Left forelimb (tissue), 1 donor: ENCODE measurements around the gene NRXN3.

Experiments
- DNase-seq: peaks from one replicate; pipeline ENCODE4 v3.0.0-alpha.2; 2018; ENCODE audit warnings: low spot score

NRXN3 gene

DNA sequence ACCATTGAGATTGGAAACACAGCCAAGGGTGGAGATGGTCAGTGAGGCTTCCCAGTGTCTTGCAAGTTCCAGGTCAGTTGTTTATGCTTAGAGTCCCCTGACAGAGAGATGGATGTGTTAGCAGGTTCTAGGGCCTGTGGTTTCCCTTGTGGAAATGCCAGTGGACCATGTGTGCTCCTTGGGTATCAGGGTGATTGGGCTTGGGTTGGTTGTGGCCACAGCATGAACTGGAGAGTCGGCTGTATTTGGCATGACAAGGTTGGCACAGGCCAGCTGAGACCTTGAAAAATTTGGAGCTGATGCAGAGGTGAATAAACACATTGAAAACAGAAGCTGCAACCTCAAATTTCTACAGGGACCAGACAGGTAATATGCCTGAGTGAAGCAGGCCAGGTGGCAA, 1373.2 kb downstream of the NRXN3 start:
- DNase-seq, result no peak

GRCh38 chr14:79543967-79544697, 1374.0 kb downstream of the NRXN3 start:
- no peak for DNase-seq

- DNase-seq, result no peak
These were observed 1374.5 kb downstream of the NRXN3 start for GRCh38 chr14:79544698-79545070.

DNA sequence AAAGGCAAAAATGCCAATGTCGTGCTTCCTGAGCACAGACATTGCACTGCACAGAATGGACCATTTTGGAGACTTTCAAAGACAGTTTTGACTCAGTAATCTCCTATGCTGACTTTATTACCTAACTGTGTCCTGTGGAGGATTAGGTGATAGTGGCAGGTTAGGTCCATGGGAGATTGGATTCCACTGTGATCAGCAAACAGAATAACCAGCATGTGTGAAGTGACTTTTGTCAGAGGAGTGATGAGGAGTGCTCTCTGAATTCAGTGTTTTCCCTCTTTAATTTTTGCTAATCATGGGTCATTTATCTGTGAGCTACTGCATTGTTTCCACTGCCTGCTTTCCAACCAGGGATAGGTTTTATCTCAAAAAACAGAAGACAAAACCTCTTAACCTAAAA, 1378.7 kb downstream of the NRXN3 start:
- DNase-seq, result no peak

DNA sequence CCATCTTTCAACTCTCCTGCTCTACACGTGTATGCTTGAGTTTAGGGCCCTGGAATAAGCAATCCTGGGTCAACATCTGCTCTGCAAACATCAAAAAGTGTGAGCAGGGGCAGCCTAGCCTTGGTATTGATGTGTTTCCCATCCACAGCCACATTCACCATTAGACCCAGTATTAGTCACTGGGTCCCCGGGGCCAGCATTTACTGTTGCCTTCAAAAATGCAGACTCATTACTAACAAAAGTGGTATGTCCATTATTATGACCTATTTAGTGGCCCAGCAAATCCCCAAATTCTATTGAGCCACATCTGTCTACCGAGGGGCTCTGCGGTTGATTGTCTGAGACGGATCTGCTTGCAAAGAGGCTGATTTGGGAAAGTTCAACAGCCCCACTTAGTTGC, 1379.3 kb downstream of the NRXN3 start:
- no peak for DNase-seq

GRCh38 chr14:79551523-79551922, 1381.3 kb downstream of the NRXN3 start:
- DNase-seq, result no peak

DNA sequence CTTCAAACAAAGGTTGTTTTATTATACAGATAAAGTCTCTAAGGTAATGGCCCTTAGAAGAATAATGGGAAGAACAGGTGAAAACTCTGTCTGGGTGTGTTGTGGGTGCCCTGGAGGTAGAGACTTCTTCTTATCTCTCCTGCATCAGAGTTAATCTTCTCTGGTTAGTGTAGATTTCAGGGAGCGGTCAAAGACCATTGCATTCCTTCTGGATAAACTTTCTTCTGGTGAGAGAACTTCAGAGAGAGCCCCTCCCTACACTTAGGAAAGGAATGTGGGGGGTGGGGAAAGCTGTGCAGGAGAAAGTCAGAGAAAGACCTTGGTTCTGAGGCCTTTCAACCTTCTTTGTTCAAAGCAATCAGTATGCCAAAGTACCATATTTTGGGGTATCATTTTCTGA, 1382.6 kb downstream of the NRXN3 start:
- no peak for DNase-seq

DNA sequence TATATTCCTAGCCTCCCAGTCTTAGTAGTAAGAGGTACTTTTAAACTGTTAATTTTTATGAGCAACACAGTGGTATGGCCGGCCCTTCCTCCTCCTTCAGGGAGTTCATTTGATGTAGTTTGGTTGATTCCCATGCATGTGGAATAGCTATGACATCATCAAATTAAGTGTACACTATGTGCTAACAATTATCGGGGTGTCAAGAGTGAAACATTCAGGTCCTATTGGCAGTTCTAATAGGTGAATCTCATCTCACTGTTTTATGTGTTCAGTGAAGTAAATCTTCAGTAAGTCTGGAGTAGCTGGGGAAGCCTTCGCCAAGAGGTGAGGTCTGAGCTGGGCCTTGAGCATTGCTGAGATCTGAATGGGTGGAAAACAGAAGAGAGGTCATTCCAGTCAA, 1384.6 kb downstream of the NRXN3 start:
- DNase-seq, result no peak

GRCh38 chr14:79555429-79555828, 1385.3 kb downstream of the NRXN3 start:
- no peak for DNase-seq

DNA sequence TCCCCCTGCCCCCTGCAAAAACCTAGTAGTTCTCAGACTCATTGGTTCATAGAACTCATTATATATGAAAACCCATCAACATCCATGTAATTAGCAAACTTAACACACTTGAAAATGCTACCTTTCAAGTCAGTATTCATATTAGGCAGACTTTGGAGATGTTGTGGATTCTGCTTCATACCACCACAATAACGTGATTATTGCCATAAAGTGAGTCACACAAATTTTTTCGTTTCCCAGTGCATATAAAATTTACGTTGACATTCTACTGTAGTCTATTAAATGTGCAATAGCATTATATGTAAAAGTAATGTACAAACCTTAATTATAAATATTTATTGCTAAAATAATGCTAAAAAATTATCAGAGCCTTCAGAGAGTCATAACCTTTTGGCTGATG, 1387.1 kb downstream of the NRXN3 start:
- DNase-seq, result no peak

DNA sequence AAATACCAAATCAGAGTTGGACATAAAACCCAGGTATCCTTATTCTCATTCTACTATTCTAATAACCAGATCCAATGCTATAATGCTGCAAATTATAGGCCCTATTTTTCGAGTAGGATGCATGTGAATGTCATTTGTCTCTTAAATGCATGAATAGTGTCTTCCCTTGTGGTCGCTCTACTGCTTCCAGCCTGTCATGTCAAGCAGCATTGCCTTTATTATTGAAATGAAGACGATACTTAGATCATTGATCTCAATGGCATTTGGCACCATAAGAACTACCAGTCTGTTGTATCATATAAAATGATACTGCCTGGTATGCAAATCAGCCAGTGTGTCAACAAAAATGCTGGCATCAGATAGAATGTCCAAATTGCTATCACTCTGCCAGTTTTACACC, 1392.0 kb downstream of the NRXN3 start:
- no peak for DNase-seq

DNA sequence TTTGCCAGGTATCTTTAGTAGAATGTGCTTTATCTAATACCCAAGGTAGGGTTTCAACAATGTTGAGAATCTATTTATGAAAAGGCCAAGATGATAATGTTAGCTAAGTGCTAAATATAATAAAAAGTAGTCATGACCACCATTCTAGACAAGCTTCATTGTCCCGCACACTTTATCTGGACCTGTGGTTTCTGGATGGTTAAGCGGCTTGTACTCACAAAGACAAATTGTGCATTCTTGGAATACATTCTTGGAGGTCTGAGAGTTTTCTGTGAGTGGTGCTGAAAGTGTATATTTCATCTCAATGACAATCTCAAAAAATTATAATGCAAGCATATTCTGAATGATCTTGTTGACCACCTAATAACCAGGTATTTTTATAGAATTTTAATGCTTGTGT, 1394.2 kb downstream of the NRXN3 start:
- DNase-seq, result no peak

DNA sequence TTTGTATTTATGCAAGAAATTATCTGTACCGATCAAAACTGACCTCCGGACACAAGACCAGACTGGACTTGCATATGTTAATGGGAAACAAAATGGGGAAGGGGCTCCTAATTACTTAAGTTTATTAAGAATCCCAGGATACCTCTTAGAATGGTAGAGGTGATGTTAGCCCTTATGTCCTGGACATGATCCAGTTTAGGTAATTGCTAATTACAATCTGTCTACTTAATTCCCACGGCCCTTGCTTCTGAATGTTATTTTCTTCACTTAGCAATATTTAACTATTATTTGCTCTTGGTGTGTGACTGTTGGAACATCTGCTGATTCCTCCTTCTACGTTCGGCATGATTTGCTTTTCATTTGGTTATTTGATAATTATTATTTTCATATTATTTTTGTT, 1397.1 kb downstream of the NRXN3 start:
- no peak for DNase-seq

DNA sequence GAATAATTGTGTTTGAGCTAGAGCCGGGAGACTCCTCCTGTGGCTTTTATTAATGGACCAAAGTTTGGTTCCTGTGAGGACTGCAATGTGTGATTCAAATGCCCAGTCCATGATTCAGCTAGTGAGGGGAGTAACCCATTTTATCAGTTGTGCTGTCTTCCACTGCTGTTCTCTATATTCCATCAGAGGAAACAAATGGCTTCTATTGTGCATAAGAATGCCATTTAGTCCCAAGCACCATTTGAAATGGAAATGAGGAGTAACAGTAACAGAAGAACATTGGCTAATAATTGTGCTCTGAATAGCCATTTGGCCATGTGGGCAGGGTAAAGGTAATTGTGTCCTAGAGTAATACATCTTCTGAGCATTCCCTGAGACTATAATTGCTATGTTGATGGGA, 1398.4 kb downstream of the NRXN3 start:
- DNase-seq, result no peak

DNA sequence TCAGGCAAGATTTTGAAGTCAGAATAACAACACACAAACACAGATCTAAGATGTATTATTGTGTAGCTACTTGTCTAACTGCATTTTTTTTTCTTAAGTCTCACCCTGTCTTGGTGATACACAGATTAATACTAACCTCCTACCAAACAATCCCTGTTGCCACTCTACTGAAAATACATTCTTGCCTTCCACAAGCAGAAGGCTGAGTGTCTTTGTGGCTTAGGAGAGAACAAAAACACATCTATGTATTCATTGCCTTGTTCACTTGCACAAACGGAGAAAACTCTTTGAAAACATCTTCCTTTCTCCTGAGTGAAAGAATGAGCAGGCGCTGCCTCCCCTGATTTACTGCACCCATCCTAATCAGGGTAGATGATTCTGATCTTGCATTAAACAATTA, 1398.9 kb downstream of the NRXN3 start:
- no peak for DNase-seq

GRCh38 chr14:79570648-79571047, 1400.5 kb downstream of the NRXN3 start:
- no peak for DNase-seq

GRCh38 chr14:79571366-79571765, 1401.2 kb downstream of the NRXN3 start:
- DNase-seq, result no peak

- no peak for DNase-seq
These were observed 1403.3 kb downstream of the NRXN3 start for GRCh38 chr14:79573486-79573885.

GRCh38 chr14:79575032-79575431, 1404.9 kb downstream of the NRXN3 start:
- DNase-seq, result no peak

- DNase-seq, result no peak
These were observed 1406.3 kb downstream of the NRXN3 start for GRCh38 chr14:79576424-79576823.

DNA sequence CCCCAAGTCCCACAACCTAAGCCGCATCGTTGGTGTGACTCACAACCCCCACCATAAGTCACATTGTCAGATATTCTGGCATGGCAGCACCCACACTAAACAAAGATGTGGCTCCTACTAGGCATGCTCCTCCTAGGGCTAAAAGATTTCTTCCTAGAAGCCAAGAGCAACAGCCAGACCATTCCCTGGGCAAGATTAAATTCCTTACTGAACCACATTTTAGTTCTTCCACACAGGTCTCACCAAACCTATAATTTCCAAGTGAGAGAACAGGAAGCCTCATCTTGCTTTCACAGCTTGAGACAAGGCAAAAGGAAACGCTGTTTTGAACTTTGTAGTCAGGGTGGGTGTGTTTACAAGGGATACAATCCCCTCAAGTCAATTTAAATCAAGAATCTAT, 1408.3 kb downstream of the NRXN3 start:
- DNase-seq, result no peak

DNA sequence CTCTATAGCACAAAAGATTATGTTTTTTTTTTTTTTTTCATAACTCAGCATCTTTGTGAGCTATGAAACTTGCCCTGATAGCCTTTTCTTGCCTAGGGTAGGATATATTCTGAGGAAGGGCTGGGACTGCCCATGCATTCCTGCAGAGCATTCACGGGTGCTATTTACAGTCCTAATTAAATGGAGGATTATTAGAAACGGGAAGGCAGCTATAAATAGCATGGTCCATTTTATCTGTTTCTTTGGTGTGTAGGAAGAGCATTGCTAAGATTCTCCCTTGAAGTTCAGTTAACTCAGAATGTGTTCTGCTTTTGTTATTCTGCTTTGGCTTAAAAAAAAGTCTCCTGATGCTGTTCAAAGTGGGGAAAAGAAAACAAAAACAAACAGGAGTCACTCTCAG, 1410.2 kb downstream of the NRXN3 start:
- DNase-seq, result no peak

- no peak for DNase-seq
These were observed 1410.7 kb downstream of the NRXN3 start for GRCh38 chr14:79580906-79581305.

DNA sequence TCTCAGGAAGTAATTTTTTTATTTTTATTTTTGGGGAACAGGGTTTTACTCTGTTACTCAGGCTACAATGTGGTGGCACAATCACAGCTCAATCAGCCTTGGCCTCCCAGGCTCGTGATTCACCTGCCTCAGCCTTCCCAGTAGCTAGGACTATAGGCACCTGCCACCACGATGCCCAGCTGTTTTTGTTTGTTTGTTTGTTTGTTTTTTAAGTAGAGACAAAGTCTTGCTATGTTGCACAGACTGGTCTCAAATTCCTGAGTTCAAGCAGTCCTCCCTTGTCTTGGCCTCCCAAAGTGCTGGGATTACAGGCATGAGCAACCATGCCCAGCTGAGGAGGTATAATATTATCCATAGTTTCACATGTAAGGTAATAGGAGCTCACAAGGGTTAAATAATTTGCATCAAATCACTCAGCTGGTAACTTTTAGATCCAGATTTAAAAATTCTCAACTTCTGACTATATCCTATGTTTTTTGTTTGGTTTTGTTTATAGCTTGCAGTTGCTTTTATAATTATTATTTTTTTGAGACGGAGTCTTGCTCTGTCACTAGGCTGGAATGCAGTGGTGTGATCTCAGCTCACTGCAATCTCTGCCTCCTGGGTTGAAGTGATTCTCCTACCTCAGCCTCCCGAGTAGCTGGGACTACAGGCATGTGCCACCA, 1411.9 kb downstream of the NRXN3 start:
- DNase-seq, result no peak
